Ascending aorta (tissue), 2 donors: ENCODE results near the gene SLIT3. TPM values are rescaled to one million over a fixed set of nuclear protein-coding genes. Genes with fewer than 3 reads are reported as not detected.

Experiments used
- DNase-seq, 2 donors: peaks; one replicate each; pipeline ENCODE4 v3.0.0-alpha.2; 2019; ENCODE audit warnings: low spot score in 2 of 2
- H3K27ac ChIP-seq, 2 donors: fragments of 200-600 bp; sonication (generic); one replicate each; pipeline ENCODE4 v1.5.1; 2016 to 2017; ENCODE audit warnings: mild to moderate bottlenecking in 1 of 2
- H3K27me3 ChIP-seq: fragments of 200-600 bp; sonication (generic); one replicate; pipeline ENCODE4 v1.5.1; 2017
- H3K36me3 ChIP-seq, 2 donors: fragments of 200-600 bp; sonication (generic); one replicate each; pipeline ENCODE4 v1.5.1; 2016
- H3K4me1 ChIP-seq, 2 donors: fragments of 200-600 bp; sonication (generic); one replicate each; pipeline ENCODE4 v1.5.1; 2016 to 2017; ENCODE audit warnings: mild to moderate bottlenecking in 1 of 2
- H3K4me3 ChIP-seq, 2 donors: fragments of 200-600 bp; sonication (generic); one replicate each; pipeline ENCODE4 v1.5.1; 2016 to 2017; ENCODE audit warnings: mild to moderate bottlenecking in 1 of 2
- H3K9me3 ChIP-seq, 2 donors: fragments of 200-600 bp; sonication (generic); one replicate each; pipeline ENCODE4 v1.5.1; 2016
- CTCF ChIP-seq, 3 experiments: fragments of 200-600 bp in 2 of 3; fragments of 450-650 bp in 1 of 3; sonication (generic) in 2 of 3; IDR thresholded peaks; one replicate each; pipeline ENCODE4 v1.5.1; 2016 to 2019; ENCODE audit warnings: antibody characterized with exemption in 3 of 3, mild to moderate bottlenecking in 1 of 3, moderate library complexity in 1 of 3
- intact Hi-C: fragments of 100-400 bp; cut with DNase I; formaldehyde crosslinking; loops from one replicate; pipeline ENCODE4 v1.15.1; 2023
- total RNA-seq: library from RNA; depleted of rRNA; stranded (reverse); fragments of >200 nt; gene quantifications from one replicate; pipeline ENCODE4 v1.1.0, GENCODE V29; 2016

The SLIT3 gene
- total RNA-seq, 1 donor from 2014 or later: 128 TPM

- intact Hi-C loops: no loop called here
- Histone ChIP-seq H3K27me3 (no peaks in the 10 kb centered on the region), H3K4me1 (no peaks in the 10 kb centered on the region), H3K9me3 (no peaks in the 10 kb centered on the region), H3K36me3 (peaks cover 0 to 24% of the 10 kb centered on the region in 2 donors), H3K4me3 (no peak overlapping the region), H3K27ac (no peak overlapping the region)
- DNase-seq: no peak
- TF ChIP-seq CTCF (IDR thresholded peaks at IDR 0.05): no peak
Observed at GRCh38 chr5:168781941-168782571, 518.9 kb downstream of the SLIT3 start.

GRCh38 chr5:168780888-168781287 lies 520.1 kb downstream of the SLIT3 start:
- intact Hi-C loops: no loop called here
- peaks cover 0 to 23% of the 10 kb centered on the region in 2 donors for H3K36me3 ChIP-seq
- no peak for TF ChIP-seq CTCF (IDR thresholded peaks at IDR 0.05)

GRCh38 chr5:168779333-168779732 lies 521.6 kb downstream of the SLIT3 start:
- Histone ChIP-seq H3K4me3 (no peak overlapping the region), H3K36me3 (peaks cover 0 to 7% of the 10 kb centered on the region in 2 donors), H3K4me1 (no peaks in the 10 kb centered on the region), H3K27me3 (no peaks in the 10 kb centered on the region), H3K27ac (no peak overlapping the region), H3K9me3 (no peaks in the 10 kb centered on the region)
- no peak for TF ChIP-seq CTCF (IDR thresholded peaks at IDR 0.05)
- intact Hi-C loops: no loop called here
- no peak for DNase-seq

More at GRCh38 chr5:168780888-168781287, 520.1 kb downstream of the SLIT3 start:
- no peak for DNase-seq
- Histone ChIP-seq H3K27ac (no peak overlapping the region), H3K27me3 (no peaks in the 10 kb centered on the region), H3K9me3 (no peaks in the 10 kb centered on the region), H3K4me3 (no peak overlapping the region), H3K4me1 (no peaks in the 10 kb centered on the region)

GRCh38 chr5:168778536-168778935 lies 522.4 kb downstream of the SLIT3 start:
- DNase-seq: no peak
- intact Hi-C loops: no loop called here
- H3K36me3 ChIP-seq: peaks cover 5 to 8% of the 10 kb centered on the region in 2 donors
- no peaks in the 10 kb centered on the region for H3K9me3 ChIP-seq
- H3K27me3 ChIP-seq: no peaks in the 10 kb centered on the region
- no peak overlapping the region for H3K27ac ChIP-seq
- no peak overlapping the region for H3K4me3 ChIP-seq
- TF ChIP-seq CTCF (IDR thresholded peaks at IDR 0.05): no peak
- H3K4me1 ChIP-seq: no peaks in the 10 kb centered on the region

GRCh38 chr5:168777651-168778050 lies 523.3 kb downstream of the SLIT3 start:
- Histone ChIP-seq H3K36me3 (peaks cover 11 to 14% of the 10 kb centered on the region in 2 donors), H3K4me1 (no peaks in the 10 kb centered on the region), H3K27ac (no peak overlapping the region), H3K4me3 (no peak overlapping the region), H3K9me3 (no peaks in the 10 kb centered on the region), H3K27me3 (no peaks in the 10 kb centered on the region)
- DNase-seq: no peak
- intact Hi-C loops: no loop called here
- TF ChIP-seq CTCF (IDR thresholded peaks at IDR 0.05): no peak

GRCh38 chr5:168776070-168776469 lies 524.9 kb downstream of the SLIT3 start:
- intact Hi-C loops: no loop called here
- no peak overlapping the region for H3K27ac ChIP-seq
- H3K4me3 ChIP-seq: no peak overlapping the region
- H3K9me3 ChIP-seq: no peaks in the 10 kb centered on the region
- no peaks in the 10 kb centered on the region for H3K4me1 ChIP-seq
- DNase-seq: no peak
- no peak for TF ChIP-seq CTCF (IDR thresholded peaks at IDR 0.05)
- no peaks in the 10 kb centered on the region for H3K27me3 ChIP-seq
- peaks cover 14% of the 10 kb centered on the region in 2 donors for H3K36me3 ChIP-seq
